Left ventricle myocardium inferior (tissue), 1 donor: Measurements from ENCODE around the gene IL17RE. TPM values are rescaled to one million over a fixed set of nuclear protein-coding genes. Genes with fewer than 3 reads are reported as not detected.

Source experiments
- DNase-seq: peaks from one replicate; pipeline ENCODE4 v3.0.0-alpha.2; 2020
- H3K27ac ChIP-seq: fragments of 200-600 bp; replicated peaks from 2 replicates; pipeline ENCODE4 v1.8.0; 2021
- H3K27me3 ChIP-seq: fragments of 200-600 bp; 2 replicates; pipeline ENCODE4 v1.8.0; 2021; ENCODE audit warnings: low read depth
- H3K36me3 ChIP-seq: fragments of 200-600 bp; 2 replicates; pipeline ENCODE4 v1.8.0; 2021
- H3K4me1 ChIP-seq: fragments of 200-600 bp; 2 replicates; pipeline ENCODE4 v1.8.0; 2021
- H3K4me3 ChIP-seq: fragments of 200-600 bp; 2 replicates; pipeline ENCODE4 v1.8.0; 2021; ENCODE audit warnings: mild to moderate bottlenecking, moderate library complexity
- H3K9me3 ChIP-seq: fragments of 200-600 bp; replicated peaks from 2 replicates; pipeline ENCODE4 v1.8.0; 2021
- intact Hi-C: fragments of 100-400 bp; cut with micrococcal nuclease; formaldehyde crosslinking; loops from one replicate; pipeline ENCODE4 v1.11.0; 2022
- total RNA-seq: library from RNA; stranded (reverse); fragmentation: NEBNext Ultra II Directional; extraction: Animal tissue kit (Norgen Biotek cat#: 25700); gene quantifications from one replicate; pipeline ENCODE4 v1.2.1, GENCODE V29; 2021
- TF ChIP-seq, protein P1 (sequence below): fragments of 200-600 bp; IDR thresholded peaks from 2 replicates; pipeline ENCODE4 v1.8.0; 2021; ENCODE audit warnings: antibody characterized with exemption, mild to moderate bottlenecking, borderline replicate concordance
- donor health status: DM: no; HTN: yes; CAD: no; lungs with severe emphysema.

IL17RE gene
- total RNA-seq, 1 donor from 2014 or later: 0.58 TPM

DNA sequence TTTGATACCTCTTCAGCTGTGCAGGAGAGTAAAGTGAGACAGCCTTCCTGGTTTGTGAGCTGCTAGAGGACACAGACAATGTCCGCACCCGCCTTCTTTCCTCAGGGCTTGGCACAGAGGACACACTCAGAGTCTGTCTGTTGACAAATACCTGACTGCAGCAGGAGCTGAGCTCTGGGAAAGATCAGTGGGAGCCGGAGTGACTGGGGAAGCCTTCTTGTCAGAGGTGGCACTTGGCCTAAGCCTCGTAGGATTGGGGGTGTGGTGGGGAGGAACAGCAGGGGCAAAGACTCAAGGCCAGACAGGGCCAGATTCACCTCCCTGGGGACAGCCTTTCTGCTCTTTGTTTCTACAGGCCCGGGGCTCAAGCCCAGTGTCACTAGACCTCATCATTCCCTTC lies 11.0 kb downstream of the IL17RE start:
- TF ChIP-seq, protein P1, sequence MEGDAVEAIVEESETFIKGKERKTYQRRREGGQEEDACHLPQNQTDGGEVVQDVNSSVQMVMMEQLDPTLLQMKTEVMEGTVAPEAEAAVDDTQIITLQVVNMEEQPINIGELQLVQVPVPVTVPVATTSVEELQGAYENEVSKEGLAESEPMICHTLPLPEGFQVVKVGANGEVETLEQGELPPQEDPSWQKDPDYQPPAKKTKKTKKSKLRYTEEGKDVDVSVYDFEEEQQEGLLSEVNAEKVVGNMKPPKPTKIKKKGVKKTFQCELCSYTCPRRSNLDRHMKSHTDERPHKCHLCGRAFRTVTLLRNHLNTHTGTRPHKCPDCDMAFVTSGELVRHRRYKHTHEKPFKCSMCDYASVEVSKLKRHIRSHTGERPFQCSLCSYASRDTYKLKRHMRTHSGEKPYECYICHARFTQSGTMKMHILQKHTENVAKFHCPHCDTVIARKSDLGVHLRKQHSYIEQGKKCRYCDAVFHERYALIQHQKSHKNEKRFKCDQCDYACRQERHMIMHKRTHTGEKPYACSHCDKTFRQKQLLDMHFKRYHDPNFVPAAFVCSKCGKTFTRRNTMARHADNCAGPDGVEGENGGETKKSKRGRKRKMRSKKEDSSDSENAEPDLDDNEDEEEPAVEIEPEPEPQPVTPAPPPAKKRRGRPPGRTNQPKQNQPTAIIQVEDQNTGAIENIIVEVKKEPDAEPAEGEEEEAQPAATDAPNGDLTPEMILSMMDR: no peak
- Histone ChIP-seq H3K27ac (no peak overlapping the region), H3K4me1 (peaks cover 43% of the 10 kb centered on the region), H3K4me3 (no peak overlapping the region), H3K27me3 (no peaks in the 10 kb centered on the region), H3K9me3 (no peaks in the 10 kb centered on the region), H3K36me3 (no peaks in the 10 kb centered on the region)
- intact Hi-C loops: no loop called here
- no peak for DNase-seq

DNA sequence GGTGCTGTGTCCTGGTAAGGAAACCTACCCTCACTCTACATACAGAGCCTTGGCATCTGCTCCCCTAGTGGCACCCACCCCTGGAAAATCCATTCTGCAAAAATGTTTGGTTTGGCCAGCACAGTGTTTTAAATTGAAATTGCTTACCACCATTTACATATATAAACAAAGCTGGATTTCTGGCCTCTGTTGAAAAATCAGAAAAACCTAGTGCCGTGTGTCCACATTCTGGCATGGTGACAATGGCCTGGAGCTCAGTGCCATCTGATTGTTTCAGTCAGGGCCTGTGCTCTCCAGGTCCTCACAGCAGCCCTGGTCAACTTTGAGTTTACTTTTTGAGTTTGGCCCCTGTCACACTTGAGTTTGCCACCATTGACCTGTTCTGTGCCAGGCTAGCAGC lies 11.4 kb downstream of the IL17RE start:
- Histone ChIP-seq H3K9me3 (no peaks in the 10 kb centered on the region), H3K4me1 (peaks cover 47% of the 10 kb centered on the region), H3K27me3 (no peaks in the 10 kb centered on the region), H3K4me3 (no peak overlapping the region), H3K36me3 (no peaks in the 10 kb centered on the region), H3K27ac (no peak overlapping the region)
- TF ChIP-seq, protein P1: no peak
- DNase-seq: no peak
- intact Hi-C loops: no loop called here

DNA sequence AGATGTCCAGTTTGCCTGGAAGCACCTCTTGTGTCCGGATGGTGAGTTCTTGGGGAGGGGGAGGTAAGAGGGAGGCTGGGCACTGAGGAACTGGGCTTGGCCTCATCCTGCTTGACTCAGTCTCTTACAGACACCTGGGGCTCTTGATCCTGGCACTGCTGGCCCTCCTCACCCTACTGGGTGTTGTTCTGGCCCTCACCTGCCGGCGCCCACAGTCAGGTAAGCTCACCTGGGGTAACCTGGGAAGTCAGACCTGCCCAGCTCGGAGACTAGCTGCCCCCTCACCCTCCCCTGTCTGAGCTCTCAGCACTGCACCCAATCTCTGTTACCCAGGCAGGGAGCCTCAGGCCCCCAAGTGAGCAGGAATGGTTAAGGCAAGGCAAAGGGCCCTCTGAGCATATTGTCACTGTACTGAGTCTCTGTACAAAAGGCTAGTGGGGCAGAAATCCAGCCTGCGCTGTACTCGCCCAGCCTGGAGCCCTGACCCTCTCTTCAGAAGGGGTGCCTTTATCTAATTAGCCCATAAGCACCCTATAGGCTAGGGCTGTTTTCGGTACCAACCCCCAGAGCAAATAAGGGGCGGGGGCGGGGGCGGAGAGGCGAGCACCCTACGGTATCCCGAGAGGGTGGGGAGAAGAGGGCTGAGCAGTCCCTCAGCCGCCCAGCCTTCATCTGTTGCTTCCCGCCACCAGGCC lies 12.1 kb downstream of the IL17RE start:
- peaks cover 4% of the 10 kb centered on the region for H3K36me3 ChIP-seq
- DNase-seq: no peak
- peaks cover 47% of the 10 kb centered on the region for H3K4me1 ChIP-seq
- intact Hi-C loops: no loop called here
- H3K27ac ChIP-seq: peak overlapping the region; percentile 96
- TF ChIP-seq, protein P1: no peak
- H3K4me3 ChIP-seq: peak overlapping the region; percentile 74
- H3K27me3 ChIP-seq: no peaks in the 10 kb centered on the region
- H3K9me3 ChIP-seq: no peaks in the 10 kb centered on the region

DNA sequence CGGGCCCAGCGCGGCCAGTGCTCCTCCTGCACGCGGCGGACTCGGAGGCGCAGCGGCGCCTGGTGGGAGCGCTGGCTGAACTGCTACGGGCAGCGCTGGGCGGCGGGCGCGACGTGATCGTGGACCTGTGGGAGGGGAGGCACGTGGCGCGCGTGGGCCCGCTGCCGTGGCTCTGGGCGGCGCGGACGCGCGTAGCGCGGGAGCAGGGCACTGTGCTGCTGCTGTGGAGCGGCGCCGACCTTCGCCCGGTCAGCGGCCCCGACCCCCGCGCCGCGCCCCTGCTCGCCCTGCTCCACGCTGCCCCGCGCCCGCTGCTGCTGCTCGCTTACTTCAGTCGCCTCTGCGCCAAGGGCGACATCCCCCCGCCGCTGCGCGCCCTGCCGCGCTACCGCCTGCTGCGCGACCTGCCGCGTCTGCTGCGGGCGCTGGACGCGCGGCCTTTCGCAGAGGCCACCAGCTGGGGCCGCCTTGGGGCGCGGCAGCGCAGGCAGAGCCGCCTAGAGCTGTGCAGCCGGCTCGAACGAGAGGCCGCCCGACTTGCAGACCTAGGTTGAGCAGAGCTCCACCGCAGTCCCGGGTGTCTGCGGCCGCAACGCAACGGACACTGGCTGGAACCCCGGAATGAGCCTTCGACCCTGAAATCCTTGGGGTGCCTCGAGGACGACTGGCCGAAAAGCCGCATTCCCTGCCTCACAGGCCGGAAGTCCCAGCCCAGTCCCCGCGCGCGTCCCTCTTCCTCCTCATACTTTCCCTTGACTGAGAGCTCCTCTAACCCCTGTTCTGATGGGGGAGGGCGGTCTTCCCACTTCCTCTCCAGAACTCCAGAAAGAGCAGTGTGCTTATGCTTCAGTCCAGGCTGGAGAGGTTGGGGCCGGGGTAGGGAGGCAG lies 12.8 kb downstream of the IL17RE start:
- TF ChIP-seq, protein P1: peak; percentile 61
- intact Hi-C loops: no loop called here
- H3K36me3 ChIP-seq: peaks cover 12% of the 10 kb centered on the region

DNA sequence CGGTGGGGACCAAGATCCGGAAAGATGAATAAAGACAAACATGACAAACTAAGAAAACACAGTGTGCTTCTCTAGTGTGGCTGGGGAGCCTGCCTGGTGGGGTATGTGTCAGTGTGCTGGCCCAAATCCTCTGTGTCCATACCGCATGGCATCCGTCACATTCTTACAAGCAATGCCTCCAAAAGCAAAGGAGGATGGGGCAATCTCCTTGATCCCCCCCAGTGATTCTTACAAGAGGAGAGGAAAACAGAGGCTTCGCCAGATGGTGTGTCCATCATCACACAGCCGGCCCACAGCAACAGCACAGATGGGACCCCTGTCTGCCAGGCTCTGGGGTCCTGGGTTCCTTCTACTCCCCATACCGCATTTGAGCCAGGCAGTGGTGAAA lies 13.7 kb downstream of the IL17RE start:
- Histone ChIP-seq H3K27me3 (no peaks in the 10 kb centered on the region), H3K9me3 (no peaks in the 10 kb centered on the region), H3K27ac (peak overlapping the region; percentile 96), H3K4me3 (peak overlapping the region; percentile 74), H3K36me3 (peaks cover 20% of the 10 kb centered on the region), H3K4me1 (peaks cover 47% of the 10 kb centered on the region)
- TF ChIP-seq, protein P1: no peak
- DNase-seq: no peak
- intact Hi-C loops: no loop called here

More for the DNA sequence above, 12.8 kb downstream of the IL17RE start:
- Histone ChIP-seq H3K9me3 (no peaks in the 10 kb centered on the region), H3K4me3 (peak overlapping the region; percentile 74), H3K27ac (peak overlapping the region; percentile 96), H3K4me1 (peaks cover 47% of the 10 kb centered on the region), H3K27me3 (no peaks in the 10 kb centered on the region)
- DNase-seq: peak; percentile 79
